Measurements from ENCODE around the gene IRF2BP1. TPM values are rescaled to one million over a fixed set of nuclear protein-coding genes. Genes with fewer than 3 reads are reported as not detected.
A peak's percentile ranks its signal among the peaks of the same experiment; 100 is the strongest.

The IRF2BP1 gene
- total and polyA plus RNA-seq, 2 of the 13 experiments (the other 11 are each of a cell fraction or from before 2014, with no cell fraction given) = 4.3 to 14.3 TPM

- TF ChIP-seq ZNF687 (CRISPR knock-in tag; IDR thresholded peaks at IDR 0.05) (peak; percentile 64), SKI (IDR thresholded peaks at IDR 0.05; ENCODE audit: partially characterized antibody) (no peak), ZNF317 (CRISPR knock-in tag; IDR thresholded peaks at IDR 0.05) (peak; percentile 45; the same call in 1 of the 2 replicates), TAF1 (CRISPR knock-in tag; IDR thresholded peaks at IDR 0.05) (peak; percentile 48), RXRB (CRISPR knock-in tag; IDR thresholded peaks at IDR 0.05; ENCODE audit: borderline replicate concordance) (peak; percentile 71), SMAD1 (CRISPR knock-in tag; IDR thresholded peaks at IDR 0.05; ENCODE audit: borderline replicate concordance, low read depth) (0 out of 2 replicates have a peak, but pooled peaks have one; percentile 31), GPN1 (CRISPR knock-in tag; IDR thresholded peaks at IDR 0.05; ENCODE audit: borderline replicate concordance) (no peak), DBP (CRISPR knock-in tag; IDR thresholded peaks at IDR 0.05; ENCODE audit: not compliant biosample characterization) (peak; percentile 16), UBTF (CRISPR knock-in tag; IDR thresholded peaks at IDR 0.05) (no peak; the same call in 1 of the 2 replicates), MZF1 (CRISPR knock-in tag; IDR thresholded peaks at IDR 0.05; ENCODE audit: borderline replicate concordance) (no peak), HDAC1 (CRISPR knock-in tag; IDR thresholded peaks at IDR 0.05) (0 out of 2 replicates have a peak, but pooled peaks have one; percentile 3), GABPB1 (CRISPR knock-in tag; IDR thresholded peaks at IDR 0.05) (peak; percentile 95), FIP1L1 (IDR thresholded peaks at IDR 0.05; ENCODE audit: borderline replicate concordance, insufficient read depth, low read depth, low read length) (0 out of 2 replicates have a peak, but pooled peaks have one; percentile 3), NFKB2 (CRISPR knock-in tag; IDR thresholded peaks at IDR 0.05; ENCODE audit: borderline replicate concordance) (peak; percentile 39; the same call in 1 of the 2 replicates), POLR2G (IDR thresholded peaks at IDR 0.05; ENCODE audit: low read depth, low read length) (peak; percentile 90), ZNF572 (CRISPR knock-in tag; IDR thresholded peaks at IDR 0.05) (peak; percentile 83; the same call in 1 of the 2 replicates), TOPORS (CRISPR knock-in tag; IDR thresholded peaks at IDR 0.05) (no peak; the same call in 1 of the 2 replicates), ISL2 (CRISPR knock-in tag; IDR thresholded peaks at IDR 0.05) (peak; percentile 58; the same call in 1 of the 2 replicates)
Measured at GRCh38 chr19:45886427-45887199, 672 bp upstream of the IRF2BP1 start (continued).

All from HepG2 (cell line).